HG03469 (cell line): ENCODE data around the gene VAMP1.
"Not testable (repeated sequence)": the region's sequence is repeated elsewhere in the genome, so short reads cannot be mapped to it uniquely, and the experiment has no call there.

Source experiments
- ATAC-seq: cut with Tn5 transposase; IDR thresholded peaks from one replicate; pipeline ENCODE4 v1.9.1; 2021; ENCODE audit warnings: mild to moderate bottlenecking, moderate library complexity, moderate number of reproducible peaks; ENCODE audit not compliant: unreplicated experiment

Gene VAMP1

GRCh38 chr12:6470375-6471163 lies at the start of gene VAMP1:
VAMP1 (minus strand) TSS chr12:6470677; CDS start chr12:6470531, 146 bp downstream.
- peak; percentile 62 for ATAC-seq

- ATAC-seq = no peak
These were observed 49.7 kb upstream of the VAMP1 start for GRCh38 chr12:6520186-6520585.

- no peak for ATAC-seq
These were observed 37.6 kb upstream of the VAMP1 start for GRCh38 chr12:6508087-6508486.

- no peak for ATAC-seq
These were observed 36.9 kb upstream of the VAMP1 start for GRCh38 chr12:6507102-6507998.

GRCh38 chr12:6500466-6500865 lies 30.0 kb upstream of the VAMP1 start:
- ATAC-seq = no peak

GRCh38 chr12:6497291-6497690 lies 26.8 kb upstream of the VAMP1 start:
- not testable (repeated sequence) for ATAC-seq

- ATAC-seq = no peak
These were observed 24.5 kb upstream of the VAMP1 start for GRCh38 chr12:6494968-6495367.

- no peak for ATAC-seq
These were observed 23.8 kb upstream of the VAMP1 start for GRCh38 chr12:6494258-6494743.

GRCh38 chr12:6493497-6494257 lies 23.2 kb upstream of the VAMP1 start, which contains the start of gene NCAPD2:
NCAPD2 (plus strand) TSS chr12:6494102; CDS start chr12:6495099, 997 bp downstream.
- peak; percentile 55 for ATAC-seq

GRCh38 chr12:6492838-6493496 lies 22.5 kb upstream of the VAMP1 start, which contains the start of gene MRPL51:
MRPL51 (minus strand) TSS chr12:6493262; CDS start chr12:6493136, 126 bp downstream.
- peak; percentile 53 for ATAC-seq

- ATAC-seq = not testable (repeated sequence)
These were observed 20.2 kb upstream of the VAMP1 start for GRCh38 chr12:6490673-6491072.

GRCh38 chr12:6489449-6489848 lies 19.0 kb upstream of the VAMP1 start:
- ATAC-seq = no peak

- no peak for ATAC-seq
These were observed 17.8 kb upstream of the VAMP1 start for GRCh38 chr12:6488240-6488639.

GRCh38 chr12:6478416-6478815 lies 7.9 kb upstream of the VAMP1 start:
- no peak for ATAC-seq

GRCh38 chr12:6477601-6478377 lies 7.3 kb upstream of the VAMP1 start:
- not testable (repeated sequence) for ATAC-seq

- ATAC-seq = no peak
These were observed 6.0 kb upstream of the VAMP1 start for GRCh38 chr12:6476489-6476888.

GRCh38 chr12:6475233-6475975 lies 4.9 kb upstream of the VAMP1 start:
- not testable (repeated sequence) for ATAC-seq

GRCh38 chr12:6472491-6472890 lies 2.0 kb upstream of the VAMP1 start:
- no peak for ATAC-seq

- no peak for ATAC-seq
These were observed 1.5 kb upstream of the VAMP1 start for GRCh38 chr12:6471989-6472360.
